SK-N-SH treated with all-trans-retinoic acid at 6 μM for 48 hours (cell line): ENCODE data around the gene PPP2R3B.

ENCODE experiments used
- ATAC-seq: fragments of 200-7000 bp; cut with Tn5 transposase; 3 replicates; pipeline ENCODE4 v1.9.1; 2020; ENCODE audit warnings: mild to moderate bottlenecking, moderate library complexity
- ARNTL ChIP-seq: fragments of 450-650 bp; formaldehyde crosslinking; IDR thresholded peaks from 2 replicates; pipeline ENCODE4 v1.5.0; 2020; ENCODE audit warnings: low read depth, mild to moderate bottlenecking, moderate library complexity, borderline replicate concordance
- BACH2 ChIP-seq: fragments of 250-450 bp; sonication (Bioruptor Pico); IDR thresholded peaks from 2 replicates; pipeline ENCODE4 v1.9.0; 2021; ENCODE audit warnings: mild to moderate bottlenecking, borderline replicate concordance
- CSDC2 ChIP-seq: fragments of 250-450 bp; sonication (Bioruptor Pico); IDR thresholded peaks from 2 replicates; pipeline ENCODE4 v1.5.0; 2020; ENCODE audit warnings: mild to moderate bottlenecking, moderate library complexity
- CSRNP3 ChIP-seq: fragments of 250-450 bp; sonication (Bioruptor Pico); IDR thresholded peaks from 2 replicates; pipeline ENCODE4 v1.5.1; 2021; ENCODE audit warnings: mild to moderate bottlenecking, moderate library complexity
- GLIS3 ChIP-seq: fragments of 250-450 bp; sonication (Bioruptor Pico); IDR thresholded peaks from 2 replicates; pipeline ENCODE4 v1.5.0; 2020; ENCODE audit warnings: mild to moderate bottlenecking, moderate library complexity
- ISL1 ChIP-seq: fragments of 250-450 bp; sonication (Bioruptor Pico); IDR thresholded peaks from 2 replicates; pipeline ENCODE4 v2.1.2; 2022; ENCODE audit warnings: mild to moderate bottlenecking, moderate library complexity
- OSR1 ChIP-seq: fragments of 250-450 bp; sonication (Bioruptor Pico); IDR thresholded peaks from 2 replicates; pipeline ENCODE4 v1.8.0; 2022; ENCODE audit warnings: moderate library complexity, mild to moderate bottlenecking, inconsistent platforms
- PATZ1 ChIP-seq: fragments of 250-450 bp; sonication (Bioruptor Pico); IDR thresholded peaks from 2 replicates; pipeline ENCODE4 v1.8.0; 2020; ENCODE audit warnings: mild to moderate bottlenecking, moderate library complexity, borderline replicate concordance
- POU6F1 ChIP-seq: fragments of 250-450 bp; sonication (Bioruptor Pico); IDR thresholded peaks from 2 replicates; pipeline ENCODE4 v1.8.0; 2021; ENCODE audit warnings: low read depth, mild to moderate bottlenecking, moderate library complexity, borderline replicate concordance
- PPARA ChIP-seq: fragments of 250-450 bp; sonication (Bioruptor Pico); IDR thresholded peaks from 2 replicates; pipeline ENCODE4 v1.5.0; 2020; ENCODE audit warnings: mild to moderate bottlenecking, borderline replicate concordance
- RARB ChIP-seq: fragments of 250-450 bp; sonication (Bioruptor Pico); IDR thresholded peaks from 2 replicates; pipeline ENCODE4 v1.8.0; 2021; ENCODE audit warnings: mild to moderate bottlenecking, moderate library complexity
- SNAI2 ChIP-seq: fragments of 250-450 bp; sonication (Bioruptor Pico); IDR thresholded peaks from 2 replicates; pipeline ENCODE4 v1.5.0; 2020; ENCODE audit warnings: mild to moderate bottlenecking, moderate library complexity
- TCF4 ChIP-seq: fragments of 250-450 bp; sonication (Bioruptor Pico); IDR thresholded peaks from 2 replicates; pipeline ENCODE4 v1.8.0; 2021; ENCODE audit warnings: mild to moderate bottlenecking, moderate library complexity, borderline replicate concordance
- TOX ChIP-seq: fragments of 250-450 bp; sonication (Bioruptor Pico); IDR thresholded peaks from 2 replicates; pipeline ENCODE4 v1.8.0; 2021; ENCODE audit warnings: mild to moderate bottlenecking, moderate library complexity, borderline replicate concordance
- TSHZ2 ChIP-seq: fragments of 250-450 bp; sonication (Bioruptor Pico); IDR thresholded peaks from 2 replicates; pipeline ENCODE4 v1.5.0; 2020; ENCODE audit warnings: mild to moderate bottlenecking, moderate library complexity
- ZC3H10 ChIP-seq: fragments of 250-450 bp; sonication (Bioruptor Pico); IDR thresholded peaks from 2 replicates; pipeline ENCODE4 v1.5.1; 2021; ENCODE audit warnings: mild to moderate bottlenecking, moderate library complexity
- ZFP3 ChIP-seq: fragments of 250-450 bp; sonication (Bioruptor Pico); IDR thresholded peaks from 2 replicates; pipeline ENCODE4 v1.5.0; 2020; ENCODE audit warnings: mild to moderate bottlenecking, moderate library complexity
- ZFP30 ChIP-seq: fragments of 450-650 bp; formaldehyde crosslinking; IDR thresholded peaks from 2 replicates; pipeline ENCODE4 v1.5.0; 2022; ENCODE audit warnings: mild to moderate bottlenecking, moderate library complexity
- ZNF565 ChIP-seq: fragments of 450-650 bp; formaldehyde crosslinking; conservative IDR thresholded peaks from 2 replicates; pipeline ENCODE4 v1.5.0; 2020; ENCODE audit warnings: low read depth, mild to moderate bottlenecking, moderate library complexity
- ZNF70 ChIP-seq: fragments of 450-650 bp; formaldehyde crosslinking; IDR thresholded peaks from 2 replicates; pipeline ENCODE4 v1.5.0; 2020; ENCODE audit warnings: mild to moderate bottlenecking, moderate library complexity
- ZNF8 ChIP-seq: fragments of 450-650 bp; formaldehyde crosslinking; IDR thresholded peaks from 2 replicates; pipeline ENCODE4 v1.5.0; 2020; ENCODE audit warnings: mild to moderate bottlenecking, moderate library complexity

The PPP2R3B gene

GRCh38 chrX:332916-333610 is 53.6 kb downstream of the PPP2R3B start:
- ATAC-seq, result no peak
- TF ChIP-seq ZNF8 (CRISPR knock-in tag) (no peak), BACH2 (CRISPR knock-in tag) (no peak), ARNTL (CRISPR knock-in tag) (no peak), CSDC2 (CRISPR knock-in tag) (no peak), POU6F1 (CRISPR knock-in tag) (no peak), GLIS3 (no peak), CSRNP3 (CRISPR knock-in tag) (no peak), PPARA (CRISPR knock-in tag) (no peak), PATZ1 (CRISPR knock-in tag) (no peak), SNAI2 (no peak), ZC3H10 (CRISPR knock-in tag) (no peak), TSHZ2 (no peak), OSR1 (CRISPR knock-in tag) (no peak), ZFP30 (CRISPR knock-in tag) (no peak), ZNF70 (CRISPR knock-in tag) (no peak)

GRCh38 chrX:332496-332860 is 54.2 kb downstream of the PPP2R3B start:
- no peak for ATAC-seq
- TF ChIP-seq TCF4 (CRISPR knock-in tag), result no peak
- no peak for TF ChIP-seq ZNF565 (CRISPR knock-in tag)
- no peak for TF ChIP-seq RARB (CRISPR knock-in tag)
- TF ChIP-seq CSDC2 (CRISPR knock-in tag), result no peak
- TF ChIP-seq ZC3H10 (CRISPR knock-in tag), result no peak
- no peak for TF ChIP-seq POU6F1 (CRISPR knock-in tag)
- TF ChIP-seq ZNF70 (CRISPR knock-in tag), result no peak
- TF ChIP-seq ARNTL (CRISPR knock-in tag), result no peak
- no peak for TF ChIP-seq PPARA (CRISPR knock-in tag)
- TF ChIP-seq ZNF8 (CRISPR knock-in tag), result no peak
- no peak for TF ChIP-seq ISL1 (CRISPR knock-in tag)
- TF ChIP-seq ZFP3 (CRISPR knock-in tag), result no peak
- no peak for TF ChIP-seq GLIS3
- no peak for TF ChIP-seq TOX (CRISPR knock-in tag)
- TF ChIP-seq TSHZ2, result no peak
